ENCODE results near the gene NFATC3.

- TF ChIP-seq CTCF (IDR thresholded peaks at IDR 0.05) = no peak
- TF ChIP-seq POLR2A (IDR thresholded peaks at IDR 0.05) = no peak
Measured at GRCh38 chr16:68235887-68236136, 150.6 kb downstream of the NFATC3 start, which contains the start of gene ESRP2.
